ENCODE results near the gene RIPK1.

DNA sequence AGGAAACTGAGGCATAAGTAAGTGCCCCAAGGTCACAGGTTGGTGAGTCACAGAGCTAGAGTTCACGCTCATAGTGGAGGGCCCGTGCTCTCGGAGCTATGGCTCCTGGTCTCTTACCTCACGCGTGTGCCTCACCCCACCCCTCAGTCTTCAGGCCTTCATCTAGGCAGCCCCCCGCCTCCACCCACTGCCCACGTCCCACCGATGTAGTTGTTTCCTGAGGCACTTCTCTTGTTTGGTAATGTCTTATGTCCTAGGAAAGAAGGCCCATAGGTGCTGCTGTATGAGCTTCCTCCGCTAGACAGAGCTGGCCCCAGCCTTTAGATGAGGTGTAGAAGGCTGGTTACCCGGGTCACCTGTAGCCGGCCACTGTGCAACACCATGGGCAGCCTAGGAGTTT is 5.1 kb downstream of the RIPK1 start:
- TF ChIP-seq, protein P1, sequence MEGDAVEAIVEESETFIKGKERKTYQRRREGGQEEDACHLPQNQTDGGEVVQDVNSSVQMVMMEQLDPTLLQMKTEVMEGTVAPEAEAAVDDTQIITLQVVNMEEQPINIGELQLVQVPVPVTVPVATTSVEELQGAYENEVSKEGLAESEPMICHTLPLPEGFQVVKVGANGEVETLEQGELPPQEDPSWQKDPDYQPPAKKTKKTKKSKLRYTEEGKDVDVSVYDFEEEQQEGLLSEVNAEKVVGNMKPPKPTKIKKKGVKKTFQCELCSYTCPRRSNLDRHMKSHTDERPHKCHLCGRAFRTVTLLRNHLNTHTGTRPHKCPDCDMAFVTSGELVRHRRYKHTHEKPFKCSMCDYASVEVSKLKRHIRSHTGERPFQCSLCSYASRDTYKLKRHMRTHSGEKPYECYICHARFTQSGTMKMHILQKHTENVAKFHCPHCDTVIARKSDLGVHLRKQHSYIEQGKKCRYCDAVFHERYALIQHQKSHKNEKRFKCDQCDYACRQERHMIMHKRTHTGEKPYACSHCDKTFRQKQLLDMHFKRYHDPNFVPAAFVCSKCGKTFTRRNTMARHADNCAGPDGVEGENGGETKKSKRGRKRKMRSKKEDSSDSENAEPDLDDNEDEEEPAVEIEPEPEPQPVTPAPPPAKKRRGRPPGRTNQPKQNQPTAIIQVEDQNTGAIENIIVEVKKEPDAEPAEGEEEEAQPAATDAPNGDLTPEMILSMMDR (IDR thresholded peaks at IDR 0.05), result no peak
- TF ChIP-seq POLR2A (IDR thresholded peaks at IDR 0.05), result no peak
